Activated CD4-positive, CD25-positive, alpha-beta regulatory T cell treated with anti-CD3 and anti-CD28 coated beads, Interleukin-2, amount 50 U/mL, for 16 hours (primary cell): ENCODE results near the gene ADM2.
A peak's percentile ranks its signal among the peaks of the same experiment; 100 is the strongest.

Source experiments
- DNase-seq: peaks from one replicate; pipeline ENCODE4 v3.0.0-alpha.2; 2020; ENCODE audit warnings: low read depth, low spot score

Gene ADM2

DNA sequence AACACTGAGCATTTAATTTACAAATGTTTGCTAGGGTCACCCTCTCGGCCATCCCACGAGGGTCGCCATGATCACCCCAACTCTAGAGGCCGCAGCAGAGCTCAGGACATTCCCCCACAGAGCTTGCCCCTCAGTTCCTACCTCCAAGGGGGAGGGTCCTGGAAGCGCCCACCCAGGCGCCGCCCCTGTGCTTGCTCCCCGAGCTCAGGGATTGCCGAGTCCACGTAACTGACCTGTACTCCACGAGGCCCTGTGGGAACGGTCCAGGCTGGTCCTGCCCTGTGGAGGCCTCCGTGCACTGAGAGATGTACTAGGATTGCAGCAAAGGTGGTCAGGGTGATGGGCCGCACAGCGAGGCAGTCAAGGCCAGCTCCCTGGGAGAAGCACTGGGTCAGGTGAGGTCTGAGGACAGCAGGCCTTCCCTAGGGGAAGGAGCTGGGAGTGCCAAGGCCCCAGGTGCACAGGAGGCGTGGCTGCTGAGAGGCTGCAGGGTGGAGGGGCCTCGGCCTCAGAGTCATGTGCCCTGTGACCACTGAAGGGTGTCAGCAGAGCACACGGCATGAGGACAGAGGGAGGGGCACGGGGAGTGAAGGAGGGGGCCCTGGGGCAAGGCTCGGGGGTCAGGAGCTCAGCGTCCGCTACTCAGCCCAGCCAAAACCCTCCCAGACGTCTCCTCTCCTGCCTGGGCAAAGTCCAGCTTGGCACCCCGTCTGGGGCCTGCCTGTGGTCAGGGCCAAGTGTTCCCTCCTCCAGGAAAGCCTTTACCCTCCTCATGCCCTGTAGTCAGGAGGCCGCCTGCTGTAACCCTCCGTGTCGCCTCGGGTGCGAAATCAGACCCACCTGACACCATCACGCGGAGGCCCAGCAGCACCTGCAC lies 2.9 kb downstream of the ADM2 start:
- DNase-seq, result no peak

DNA sequence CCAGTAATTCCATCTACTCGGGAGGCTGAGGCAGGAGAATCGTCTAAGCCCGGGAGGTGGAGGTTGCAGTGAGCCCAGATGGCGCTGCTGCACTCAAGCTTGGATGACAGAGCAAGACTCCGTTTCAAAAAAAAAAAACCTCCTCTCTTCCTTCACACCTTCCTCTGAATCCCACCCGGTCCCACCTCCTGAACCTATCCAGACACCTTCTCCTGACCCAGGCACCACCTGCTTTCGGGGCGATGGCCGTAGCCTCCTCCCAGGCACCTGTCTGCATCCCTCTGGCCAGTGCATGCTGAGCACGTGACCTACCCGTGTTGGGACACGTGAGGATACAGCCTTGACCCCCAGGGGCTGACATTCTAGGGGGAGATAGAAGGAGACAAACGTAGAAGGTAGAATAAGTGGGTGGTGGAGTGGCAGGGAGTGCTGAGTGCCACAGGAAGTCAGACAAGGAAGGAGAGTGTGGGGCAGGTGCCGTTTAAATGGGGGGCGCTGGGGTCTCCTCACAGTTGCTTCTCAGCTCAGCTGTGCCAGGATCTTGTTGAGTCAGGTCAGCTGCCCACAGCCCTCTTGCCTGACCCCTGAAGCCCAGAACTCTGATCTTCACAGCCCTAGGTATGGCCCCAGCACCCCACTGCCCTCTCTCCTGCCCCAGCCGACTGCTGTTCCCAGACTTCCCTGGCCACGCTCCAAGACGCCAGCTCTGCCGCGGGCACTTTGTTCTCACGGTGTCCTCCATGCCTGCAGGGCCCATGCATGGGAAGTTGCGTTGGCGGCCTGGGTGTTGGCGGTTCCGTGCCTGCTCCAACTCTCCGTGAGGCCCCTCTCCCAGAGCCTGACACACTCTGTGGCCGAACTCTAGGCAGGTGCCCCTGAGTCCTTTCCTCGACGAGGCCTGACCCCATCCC lies 4.1 kb downstream of the ADM2 start:
- DNase-seq, result no peak

DNA sequence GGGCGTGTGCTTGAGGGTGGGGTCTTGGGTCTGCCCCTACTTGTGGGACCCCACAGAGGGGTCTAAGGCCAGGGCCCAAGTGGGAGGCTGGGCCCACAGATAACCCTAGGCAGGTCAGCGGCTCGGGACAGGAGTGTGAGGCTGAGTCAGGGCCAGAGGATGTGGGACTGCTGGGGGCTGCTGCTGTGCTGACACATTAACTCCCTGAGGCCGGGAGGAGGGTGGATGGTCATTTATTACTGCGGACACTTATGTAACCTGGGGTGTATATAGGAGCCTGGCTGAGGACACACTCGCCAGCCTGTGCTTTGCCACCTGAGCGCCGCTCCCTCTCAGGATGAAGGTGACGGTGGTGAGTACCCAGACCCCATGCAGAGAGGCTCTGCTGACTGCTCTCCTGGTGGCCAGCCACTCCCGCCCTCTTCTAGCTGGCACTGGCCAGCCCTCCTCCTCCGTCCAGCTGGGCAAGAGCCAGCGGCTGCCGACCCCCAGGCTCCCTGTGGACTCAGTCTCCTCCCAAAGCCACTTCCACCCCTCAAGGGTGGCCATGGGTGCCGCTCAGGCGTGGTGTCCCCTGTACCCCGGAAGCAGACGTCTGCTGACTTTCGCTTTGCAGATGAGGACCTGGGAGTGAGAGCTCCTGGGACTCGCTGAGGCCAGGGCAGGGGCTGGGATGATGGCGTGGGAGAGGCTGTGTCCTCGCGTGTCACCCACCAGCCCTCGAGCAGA lies 5.4 kb downstream of the ADM2 start, which contains the start of gene MIOX:
TSS of gene MIOX (plus strand) at position 299 of the 729 bp plus-strand sequence. CDS start at position 338, 39 bp downstream.
- DNase-seq, result no peak

DNA sequence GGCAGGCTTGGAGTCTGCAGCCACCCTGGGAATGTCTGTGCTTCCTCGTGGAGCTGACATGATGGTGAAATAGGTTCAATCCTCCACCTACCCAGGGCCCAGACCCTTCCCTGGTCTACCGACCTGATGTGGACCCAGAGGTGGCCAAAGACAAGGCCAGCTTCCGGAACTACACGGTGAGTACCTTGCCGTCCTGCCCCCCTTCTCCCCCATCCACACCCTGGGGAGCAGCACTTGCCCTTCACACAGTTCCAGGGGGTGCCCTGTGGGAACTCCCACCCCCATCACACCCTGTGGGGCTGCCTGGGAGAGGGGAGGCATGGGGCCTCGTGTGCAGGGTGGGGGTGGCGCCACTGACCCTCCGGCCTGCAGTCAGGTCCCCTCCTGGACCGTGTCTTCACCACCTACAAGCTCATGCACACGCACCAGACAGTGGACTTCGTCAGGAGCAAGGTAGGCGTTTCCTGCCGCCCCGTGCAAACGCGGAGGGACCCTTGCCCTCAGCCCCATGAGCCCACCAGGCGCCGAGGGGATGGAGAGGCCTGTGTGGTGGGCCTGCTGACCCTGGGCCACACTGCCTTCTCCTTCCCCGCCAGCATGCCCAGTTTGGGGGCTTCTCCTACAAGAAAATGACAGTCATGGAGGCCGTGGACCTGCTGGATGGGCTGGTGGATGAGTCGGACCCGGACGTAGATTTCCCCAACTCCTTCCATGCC lies 6.1 kb downstream of the ADM2 start:
- no peak for DNase-seq

DNA sequence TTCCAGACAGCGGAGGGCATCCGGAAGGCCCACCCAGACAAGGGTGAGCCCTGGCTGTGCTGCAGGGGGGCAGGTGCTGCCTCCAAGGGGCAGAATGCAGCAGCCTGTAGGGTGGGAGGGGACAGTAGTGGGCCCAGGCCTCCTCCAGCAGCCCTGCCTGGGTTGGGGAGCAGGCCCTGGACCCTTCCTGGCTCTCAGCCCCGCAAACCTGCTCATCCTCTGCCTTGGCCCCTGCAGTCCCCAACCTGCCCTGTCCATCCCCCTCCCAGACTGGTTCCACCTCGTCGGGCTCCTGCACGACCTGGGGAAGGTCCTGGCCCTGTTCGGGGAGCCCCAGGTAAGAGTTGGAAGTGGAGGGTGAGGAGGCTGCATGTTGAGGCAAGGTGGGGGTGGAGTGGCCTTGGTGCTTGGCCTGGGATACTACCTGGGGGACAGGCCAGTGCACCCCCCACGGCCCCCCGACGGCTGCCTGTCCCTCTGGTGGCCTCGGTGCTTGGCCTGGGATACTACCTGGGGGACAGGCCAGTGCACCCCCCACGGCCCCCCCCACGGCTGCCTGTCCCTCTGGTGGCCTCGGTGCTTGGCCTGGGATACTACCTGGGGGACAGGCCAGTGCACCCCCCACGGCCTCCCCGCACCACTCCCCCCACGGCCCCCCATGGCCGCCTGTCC lies 6.8 kb downstream of the ADM2 start:
- no peak for DNase-seq

DNA sequence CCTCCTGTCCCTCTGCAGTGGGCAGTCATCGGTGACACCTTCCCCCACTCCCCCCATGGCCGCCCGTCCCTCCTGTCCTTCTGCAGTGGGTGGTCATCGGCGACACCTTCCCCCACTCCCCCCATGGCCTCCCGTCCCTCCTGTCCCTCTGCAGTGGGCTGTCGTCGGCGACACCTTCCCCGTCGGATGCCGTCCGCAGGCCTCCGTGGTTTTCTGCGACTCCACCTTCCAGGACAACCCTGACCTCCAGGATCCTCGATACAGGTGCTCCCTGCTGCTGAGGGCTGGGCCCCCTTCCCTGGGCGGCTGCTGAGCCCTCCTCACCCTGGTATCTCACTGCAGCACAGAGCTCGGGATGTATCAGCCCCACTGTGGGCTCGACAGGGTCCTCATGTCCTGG lies 7.5 kb downstream of the ADM2 start:
- no peak for DNase-seq

DNA sequence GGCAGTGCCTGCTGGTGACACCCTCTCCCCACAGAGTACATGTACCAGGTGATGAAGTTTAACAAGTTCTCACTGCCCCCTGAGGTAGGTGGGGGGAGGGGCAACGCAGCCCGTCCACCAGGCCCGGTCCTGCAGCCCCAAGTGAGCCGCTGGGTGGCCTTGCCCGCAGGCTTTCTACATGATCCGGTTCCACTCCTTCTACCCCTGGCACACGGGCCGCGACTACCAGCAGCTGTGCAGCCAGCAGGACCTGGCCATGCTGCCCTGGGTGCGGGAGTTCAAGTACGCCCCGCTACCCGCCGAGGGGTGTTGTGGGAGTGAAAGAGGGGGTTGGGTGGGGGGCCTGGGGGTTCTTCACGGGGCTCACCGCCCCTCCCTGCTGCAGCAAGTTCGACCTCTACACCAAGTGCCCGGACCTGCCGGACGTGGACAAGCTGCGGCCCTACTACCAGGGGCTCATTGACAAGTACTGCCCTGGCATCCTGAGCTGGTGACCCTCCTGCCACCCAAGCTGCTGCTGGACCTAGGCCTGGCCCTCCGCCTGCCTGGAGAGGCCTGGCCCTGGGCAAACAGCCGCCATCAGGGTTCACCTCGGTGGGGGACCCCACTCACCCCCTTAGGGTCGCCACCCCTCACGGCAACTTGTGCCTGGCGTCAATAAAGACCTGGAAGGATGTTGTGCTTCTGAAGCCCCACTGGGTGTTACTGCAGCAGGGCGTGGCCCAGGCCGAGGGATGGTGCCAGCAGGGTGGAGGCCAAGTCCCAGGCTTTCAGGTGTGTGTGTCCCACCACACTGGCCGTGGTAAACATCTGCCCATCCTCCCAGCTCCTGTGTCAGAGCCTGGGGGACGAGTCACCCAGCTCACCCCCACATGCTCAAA lies 8.3 kb downstream of the ADM2 start:
- DNase-seq, result no peak

DNA sequence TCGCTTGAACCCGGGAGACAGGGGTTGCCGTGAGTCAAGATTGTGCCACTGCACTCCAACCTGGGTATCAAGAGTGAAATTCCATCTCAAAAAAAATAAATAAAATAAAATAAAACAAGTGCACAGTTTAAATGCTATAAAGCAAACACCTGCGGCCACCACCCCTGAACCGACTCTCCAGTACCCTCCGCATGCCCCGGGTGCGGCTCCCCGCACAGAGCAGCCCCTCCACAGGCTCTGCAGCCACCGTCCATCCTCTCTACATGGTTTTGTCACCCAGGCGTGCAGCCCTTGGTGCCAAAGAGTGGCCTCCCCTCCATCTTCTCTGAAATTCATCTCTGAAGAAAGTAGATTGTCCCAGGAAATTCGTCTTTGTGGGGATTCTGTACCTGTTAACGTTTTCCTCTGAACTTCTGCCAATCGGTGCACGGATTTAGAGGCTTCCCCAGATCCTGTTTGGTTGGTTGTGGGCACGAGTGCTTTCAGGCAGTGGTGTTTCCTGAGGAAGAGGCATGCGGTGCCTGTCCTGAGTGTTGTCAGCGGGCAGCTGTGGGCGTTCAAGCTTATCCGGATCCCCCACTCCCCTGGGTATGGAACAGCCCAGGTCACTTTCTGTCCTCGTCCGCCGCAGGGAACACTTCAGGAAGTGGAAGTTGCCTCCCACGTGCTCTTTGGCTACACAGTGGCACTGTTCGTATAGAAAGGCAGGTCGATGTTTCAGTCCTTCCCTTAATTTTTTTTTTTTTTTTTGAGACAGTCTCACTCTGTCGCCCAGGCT lies 9.4 kb downstream of the ADM2 start:
- no peak for DNase-seq

DNA sequence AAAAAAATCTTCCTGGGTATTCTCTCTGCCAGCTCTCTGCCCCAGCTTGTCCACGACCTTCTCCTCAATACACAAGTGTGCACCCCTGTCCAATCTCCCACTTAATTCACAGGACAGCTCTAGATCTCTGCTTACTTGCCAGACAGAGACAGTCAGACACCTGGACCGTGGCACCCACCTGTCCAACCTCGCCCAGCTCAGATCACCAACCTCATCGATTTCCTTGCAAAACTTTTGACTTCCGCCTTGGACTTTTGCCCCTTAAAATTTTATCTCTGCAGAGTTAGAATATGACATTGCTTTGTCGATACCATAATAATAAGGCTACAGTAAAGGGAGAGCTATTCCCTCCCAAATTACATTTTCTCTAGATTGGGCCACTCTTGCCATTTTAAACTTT lies 15.8 kb downstream of the ADM2 start:
- no peak for DNase-seq

DNA sequence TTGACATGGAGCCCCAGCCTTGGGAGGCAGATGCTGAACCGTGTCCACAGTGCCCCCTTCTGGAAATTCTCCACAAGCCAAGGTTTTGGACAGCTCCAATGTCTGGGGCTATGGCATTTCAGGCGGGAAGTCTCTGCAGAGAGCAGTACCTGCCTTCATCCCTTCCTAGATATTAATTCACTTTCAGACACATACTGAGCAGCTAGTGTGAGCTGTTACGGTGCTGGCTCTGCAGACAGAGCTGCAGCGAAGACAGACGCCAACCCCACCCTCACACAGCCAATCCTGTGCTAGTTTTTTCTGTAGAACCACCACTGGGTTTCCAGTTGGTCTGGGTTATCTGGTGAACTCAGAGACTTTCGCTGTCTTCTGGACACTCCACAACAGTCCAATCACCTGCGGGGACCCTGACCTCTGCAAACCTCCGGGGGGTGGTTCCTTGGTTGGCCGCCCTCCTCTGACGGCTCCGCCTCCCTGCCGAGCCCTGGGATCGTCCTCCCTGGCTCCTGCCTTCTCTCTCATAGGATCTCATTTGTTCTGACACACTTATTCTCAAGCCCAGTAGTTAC lies 17.1 kb downstream of the ADM2 start:
- peak; percentile 44 for DNase-seq

DNA sequence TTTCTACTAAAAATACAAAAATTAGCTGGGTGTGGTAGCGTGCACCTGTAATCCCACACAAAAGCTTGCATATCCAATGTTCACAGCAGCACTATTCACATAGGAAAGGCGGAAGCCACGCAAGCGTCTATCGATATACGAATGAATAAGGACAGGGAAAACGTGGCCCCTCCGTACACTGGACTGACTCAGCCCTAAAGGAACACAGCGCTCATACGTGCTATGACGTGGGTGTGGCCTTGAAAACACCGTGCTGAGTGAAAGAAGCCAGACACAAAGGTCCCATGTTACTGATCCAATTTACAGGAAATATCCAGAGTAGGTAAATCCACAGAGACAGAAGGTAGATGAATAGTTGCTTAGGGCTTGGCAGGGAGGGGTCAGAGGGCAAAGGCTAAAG lies 19.1 kb downstream of the ADM2 start:
- no peak for DNase-seq

DNA sequence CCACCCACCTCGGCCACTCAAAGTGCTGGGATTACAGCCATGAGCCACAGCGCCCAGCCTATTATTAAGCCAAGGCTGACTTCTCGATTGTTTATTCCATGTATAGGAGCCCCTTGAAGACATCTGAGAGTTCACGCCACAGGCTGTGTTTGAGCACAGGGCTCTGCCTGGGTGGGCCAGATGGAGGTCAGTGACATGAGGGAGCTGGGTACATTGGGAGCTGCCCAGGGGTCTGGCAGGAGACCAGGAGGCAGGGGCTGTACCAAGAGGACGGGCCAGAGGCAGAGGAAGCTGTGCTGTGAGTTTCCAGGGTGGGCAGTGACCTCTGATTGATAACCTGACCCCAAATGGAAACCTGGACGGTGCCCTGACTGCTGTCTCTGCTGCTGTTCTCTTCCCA lies 20.8 kb downstream of the ADM2 start:
- DNase-seq, result no peak

DNA sequence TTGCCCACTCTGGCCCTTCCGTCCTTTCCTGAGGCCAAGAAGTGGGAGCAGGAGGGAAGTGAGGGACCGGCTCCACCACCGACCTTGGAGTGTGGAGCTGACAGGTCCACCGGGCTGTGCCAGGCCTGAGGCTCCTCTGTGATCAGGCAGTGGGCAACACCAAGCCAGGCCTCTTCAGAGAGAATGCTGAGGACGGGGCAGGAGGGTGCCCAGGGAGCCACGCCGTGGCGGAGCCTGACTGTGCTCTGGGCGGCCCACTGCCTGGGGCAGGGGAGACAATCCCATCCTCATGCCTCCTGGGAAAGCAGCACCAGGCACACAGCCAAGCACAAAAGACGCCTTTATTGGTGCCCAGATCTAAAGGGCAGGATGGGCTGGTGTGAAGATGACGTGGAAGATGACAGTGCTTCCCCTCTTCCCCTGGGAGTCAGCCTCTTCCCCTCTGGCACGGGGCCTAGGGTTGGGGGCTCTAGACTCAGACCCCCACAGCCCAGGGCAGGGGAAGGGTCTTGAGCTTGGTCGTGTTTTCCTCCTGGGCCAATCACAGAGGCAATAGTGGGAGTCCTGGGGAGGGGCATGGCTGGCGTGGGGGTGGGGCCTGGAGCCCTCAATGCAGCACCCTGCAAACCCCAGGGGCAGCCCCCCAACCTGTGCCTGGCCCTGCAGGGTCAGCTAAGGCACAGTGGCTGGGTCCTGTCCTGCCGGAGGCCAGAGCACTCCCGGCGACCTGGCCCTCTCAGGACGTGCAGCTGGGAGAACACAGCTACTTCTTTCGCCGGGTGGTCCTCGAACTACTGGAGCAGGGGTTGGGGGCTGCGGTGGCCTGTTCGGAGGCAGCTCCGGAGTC lies 21.5 kb downstream of the ADM2 start:
- DNase-seq, result no peak

DNA sequence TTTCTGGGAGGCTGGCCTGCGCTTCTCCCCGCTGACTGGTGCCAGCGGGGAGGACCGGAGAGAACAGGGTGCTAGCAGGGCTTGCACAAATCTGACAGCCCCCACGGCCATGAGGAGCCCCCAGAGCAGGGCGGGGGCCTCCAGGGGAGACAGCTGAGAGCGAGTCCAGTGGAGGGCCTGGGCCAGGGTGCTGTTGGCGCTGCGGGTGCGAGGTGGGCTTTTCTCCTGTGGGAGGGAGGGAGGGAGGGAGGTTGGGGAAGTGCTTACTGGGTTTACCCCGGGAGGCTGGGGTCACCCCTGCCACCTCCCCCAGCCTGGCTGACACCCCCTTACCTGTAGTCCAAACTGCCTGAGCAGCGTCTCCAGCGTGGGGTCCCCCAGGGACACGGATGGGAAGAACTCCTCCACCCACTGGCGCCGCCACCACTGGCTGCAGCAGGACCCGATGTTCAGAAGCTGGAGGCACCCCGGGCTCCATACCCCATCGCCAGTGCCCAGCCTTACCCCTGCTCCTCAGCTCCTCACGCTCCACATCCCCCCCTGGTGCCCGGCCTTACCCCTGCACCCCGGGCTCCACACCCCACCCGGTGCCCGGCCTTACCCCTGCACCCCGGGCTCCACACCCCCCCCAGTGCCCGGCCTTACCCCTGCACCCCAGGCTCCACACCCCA lies 22.3 kb downstream of the ADM2 start:
- DNase-seq, result no peak

DNA sequence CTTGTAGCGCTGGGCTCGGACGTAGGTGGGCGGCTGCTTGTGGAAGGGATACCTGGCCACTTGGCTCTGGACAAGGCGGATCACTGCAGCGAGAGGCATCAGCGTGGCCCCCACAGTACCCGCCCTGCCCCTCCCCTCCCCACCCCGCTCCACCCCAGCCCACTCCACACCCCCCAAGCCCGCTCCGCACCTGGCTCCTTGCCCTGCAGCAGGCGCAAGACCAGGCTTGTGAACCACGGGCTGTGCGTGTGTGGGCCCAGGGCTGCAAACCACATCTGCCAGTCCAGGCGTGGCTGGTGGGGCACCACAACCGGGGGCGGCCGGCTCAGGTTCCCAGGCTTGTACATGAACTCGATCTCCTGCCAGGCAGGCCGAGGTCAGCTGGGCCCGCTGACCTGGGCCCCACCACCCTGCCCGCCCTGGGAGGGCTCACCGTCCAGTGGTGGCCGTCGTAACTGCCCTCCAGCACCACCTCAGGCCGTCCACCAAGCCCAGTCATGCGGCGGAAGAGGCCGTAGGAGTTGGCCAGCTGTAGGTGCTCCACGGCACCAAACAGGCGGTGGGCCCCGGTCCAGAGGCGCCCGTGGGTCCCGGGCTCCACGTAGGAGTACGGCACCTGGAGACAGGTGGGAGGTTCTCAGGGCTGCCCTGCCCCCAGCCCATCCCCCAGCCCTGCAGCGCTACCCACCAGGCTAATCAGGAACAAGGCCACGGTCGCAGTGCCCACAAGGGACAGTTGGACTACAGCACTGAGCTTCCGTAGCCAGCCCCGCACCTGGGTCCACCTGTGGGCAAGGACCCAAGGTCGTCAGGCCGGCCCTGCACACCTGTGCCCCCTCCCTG lies 23.2 kb downstream of the ADM2 start:
- DNase-seq, result no peak

DNA sequence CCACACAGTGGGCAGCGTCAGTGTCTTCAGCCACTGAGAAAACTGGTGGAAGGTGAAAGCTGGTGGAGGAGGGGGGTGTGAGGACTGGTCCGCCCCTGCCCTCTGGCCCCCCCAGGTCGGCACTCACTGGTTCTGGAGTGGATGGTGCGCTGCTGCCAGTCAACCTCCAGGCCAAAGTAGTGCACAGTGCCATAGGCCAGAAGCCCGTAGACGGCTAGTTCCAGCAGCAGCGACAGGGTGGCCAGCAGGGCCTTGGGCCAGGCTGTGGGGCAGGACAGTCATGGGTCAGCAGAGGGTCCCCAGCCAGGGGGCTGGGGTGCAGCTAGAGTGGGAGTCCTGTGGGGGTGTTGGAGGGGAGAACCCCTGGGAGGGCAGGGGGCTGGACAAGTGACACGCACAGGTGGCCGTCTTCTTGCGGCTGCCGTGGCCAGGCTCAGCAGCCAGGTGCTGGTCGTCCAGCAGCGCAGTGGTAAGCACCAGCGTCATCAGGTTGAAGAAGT lies 24.0 kb downstream of the ADM2 start:
- DNase-seq, result no peak
